GM12878 (cell line): ENCODE results near the gene GPR78. TPM values are rescaled to one million over a fixed set of nuclear protein-coding genes. Genes with fewer than 3 reads are reported as not detected.

Experiments
- ATAC-seq: fragments of 200-7000 bp; cut with Tn5 transposase; 3 replicates; pipeline ENCODE4 v1.9.1; 2020; ENCODE audit warnings: mild to moderate bottlenecking, moderate library complexity
- BruUV-seq: library from RNA; stranded (reverse); fragments of 400-500 nt; replicated peaks from 2 replicates; lab custom pipeline; 2021; lab: Mats Ljungman, UMichigan
- CTCF ChIA-PET: fragments of 300-600 bp; sonication (Branson Sonifier 250); formaldehyde crosslinking; extraction: SDS; loops from one replicate; lab custom pipeline; 2021; ENCODE audit warnings: inconsistent platforms; lab: Yijun Ruan, JAX
- POLR2A ChIA-PET: fragments of 350-600 bp; formaldehyde crosslinking; extraction: SDS; loops from one replicate; lab custom pipeline; 2021; ENCODE audit warnings: inconsistent platforms; lab: Charles Lee
- RAD21 ChIA-PET: fragments of 300-600 bp; sonication (Branson Sonifier 250); formaldehyde crosslinking; loops from one replicate; lab custom pipeline; 2023; ENCODE audit warnings: antibody characterized with exemption; ENCODE audit not compliant: unreplicated experiment; lab: Charles Lee
- SMC1A ChIA-PET: fragments of 300-600 bp; sonication (Branson Sonifier 250); formaldehyde crosslinking; loops from one replicate; lab custom pipeline; 2023; ENCODE audit not compliant: unreplicated experiment, uncharacterized antibody; lab: Charles Lee
- DNase-seq: peaks from one replicate; pipeline ENCODE4 v3.0.0-alpha.2; 2011; ENCODE audit warnings: low read depth, low spot score
- FAIRE-seq: peaks from 3 replicates; lab custom pipeline; 2011; peaks lifted over from hg19 to GRCh38; lab: Jason Lieb, UNC
- H2AFZ ChIP-seq: 2 replicates; pipeline ENCODE4 v1.6.0; 2011; ENCODE audit warnings: low read depth, low read length, control low read depth; ENCODE audit not compliant: control insufficient read depth
- H3K27ac ChIP-seq: 2 replicates; pipeline ENCODE4 v1.5.1; 2011; ENCODE audit warnings: control low read depth; ENCODE audit not compliant: control insufficient read depth, insufficient read depth
- H3K27me3 ChIP-seq, 2 experiments: replicated peaks in 1 of 2; 2 replicates each; pipeline versions ENCODE4 v1.6.0 to v1.6.1; 2011; ENCODE audit warnings: low read length in 1 of 2; ENCODE audit not compliant: control insufficient read depth in 2 of 2, insufficient read depth in 2 of 2
- H3K36me3 ChIP-seq, 2 experiments: 2 replicates each; pipeline ENCODE4 v1.5.1; 2011; ENCODE audit warnings: low read length in 1 of 2; ENCODE audit not compliant: control insufficient read depth in 2 of 2, insufficient read depth in 2 of 2
- H3K4me1 ChIP-seq: 2 replicates; pipeline ENCODE4 v1.6.1; 2011; ENCODE audit warnings: mild to moderate bottlenecking, low read length, moderate library complexity, mixed read lengths; ENCODE audit not compliant: control insufficient read depth, insufficient read depth
- H3K4me2 ChIP-seq: 2 replicates; pipeline ENCODE4 v1.6.0; 2011; ENCODE audit warnings: control low read depth; ENCODE audit not compliant: control insufficient read depth, insufficient read depth
- H3K4me3 ChIP-seq: fragments of 200-600 bp; sonication (generic); 2 replicates; pipeline ENCODE4 v1.5.1; 2016
- H3K79me2 ChIP-seq: 2 replicates; pipeline ENCODE4 v1.6.0; 2011; ENCODE audit warnings: low read length; ENCODE audit not compliant: control insufficient read depth, insufficient read depth
- H3K9ac ChIP-seq: 2 replicates; pipeline ENCODE4 v1.8.0; 2011; ENCODE audit warnings: low read length, control low read depth, mixed read lengths; ENCODE audit not compliant: control insufficient read depth, insufficient read depth
- H3K9me3 ChIP-seq: replicated peaks from 3 replicates; pipeline ENCODE4 v1.5.1; 2011; ENCODE audit warnings: mild to moderate bottlenecking, low read length; ENCODE audit not compliant: control insufficient read depth, insufficient read depth
- H4K20me1 ChIP-seq: 2 replicates; pipeline ENCODE4 v1.6.0; 2011; ENCODE audit not compliant: control insufficient read depth, insufficient read depth
- DPF2 ChIP-seq: fragments of 450-650 bp; IDR thresholded peaks from 2 replicates; pipeline ENCODE4 v1.6.1; 2017; ENCODE audit warnings: mild to moderate bottlenecking
- HCFC1 ChIP-seq: fragments of 150-350 bp; IDR thresholded peaks from 2 replicates; pipeline ENCODE4 v1.6.1; 2014; ENCODE audit warnings: low read length
- MEF2A ChIP-seq: IDR thresholded peaks from 2 replicates; pipeline ENCODE4 v1.6.1; 2011; ENCODE audit warnings: low read depth, mild to moderate bottlenecking, low read length, moderate library complexity; ENCODE audit not compliant: insufficient read depth
- NBN ChIP-seq: fragments of 450-650 bp; IDR thresholded peaks from 2 replicates; pipeline ENCODE4 v1.6.1; 2016
- NFXL1 ChIP-seq: fragments of 450-650 bp; IDR thresholded peaks from 2 replicates; pipeline ENCODE4 v1.6.1; 2017; ENCODE audit warnings: antibody characterized with exemption, mild to moderate bottlenecking, borderline replicate concordance
- NR2C2 ChIP-seq: IDR thresholded peaks from 2 replicates; pipeline ENCODE4 v1.6.1; 2011; ENCODE audit warnings: borderline replicate concordance, low read depth; ENCODE audit not compliant: control insufficient read depth, insufficient read length
- NR2F1 ChIP-seq: fragments of 450-650 bp; conservative IDR thresholded peaks from 2 replicates; pipeline ENCODE4 v1.6.1; 2017; ENCODE audit warnings: mild to moderate bottlenecking
- PML ChIP-seq: IDR thresholded peaks from 2 replicates; pipeline ENCODE4 v1.6.1; 2012; ENCODE audit warnings: low read length, inconsistent platforms
- POLR2AphosphoS5 ChIP-seq: IDR thresholded peaks from 2 replicates; pipeline ENCODE4 v1.6.1; 2011; ENCODE audit warnings: mild to moderate bottlenecking, low read length, inconsistent platforms
- RAD21 ChIP-seq: IDR thresholded peaks from 2 replicates; pipeline ENCODE4 v1.6.1; 2011; ENCODE audit warnings: mild to moderate bottlenecking, low read depth, low read length, moderate library complexity; ENCODE audit not compliant: insufficient read depth
- SMC3 ChIP-seq: IDR thresholded peaks from 2 replicates; pipeline ENCODE4 v1.6.1; 2011; ENCODE audit warnings: low read length, improper control_type of control experiment, borderline replicate concordance
- SREBF1 ChIP-seq: IDR thresholded peaks from 2 replicates; pipeline ENCODE4 v1.6.1; 2012; ENCODE audit warnings: mild to moderate bottlenecking, low read length
- TBL1XR1 ChIP-seq: IDR thresholded peaks from 2 replicates; pipeline ENCODE4 v1.6.1; 2012; ENCODE audit warnings: low read depth, low read length, improper control_type of control experiment
- ZZZ3 ChIP-seq: IDR thresholded peaks from 2 replicates; pipeline ENCODE4 v1.6.1; 2011; ENCODE audit warnings: low read depth; ENCODE audit not compliant: control insufficient read depth, insufficient read length
- WGBS: methylation state at CpG from one replicate; pipeline ENCODE4 v1.1.6; 2016; ENCODE audit warnings: low lambda C conversion rate; ENCODE audit not compliant: insufficient replicate concordance, insufficient coverage; ENCODE audit errors: missing lambda C conversion rate; 5-methylcytosine and 5-hydroxymethylcytosine counted together
- in situ Hi-C: fragments of 300-500 bp; cut with MboI; formaldehyde crosslinking; loops from 9 replicates; pipeline ENCODE4 v1.14.3; 2018; ENCODE audit warnings: mixed read lengths
- intact Hi-C: fragments of 100-400 bp; cut with micrococcal nuclease; formaldehyde crosslinking; loops from one replicate; pipeline ENCODE4 v1.14.2; 2022; ENCODE audit not compliant: unreplicated experiment
- polyA plus RNA-seq, 11 experiments: library from polyadenylated mRNA; depleted of rRNA in 4 of 11; unstranded in 6 of 11; stranded (reverse) in 5 of 11; fragments of >200 nt; fragmentation: Nextera tagmentation in 4 of 11; fragmentation: Illumina TruSeq in 1 of 11; extraction: Ambion mirVana in 4 of 11; extraction: Trizol in 1 of 11; gene quantifications; 1 replicate in 1 of 11; 2 replicates in 10 of 11; pipeline versions ENCODE4 v1.2.1 to v1.2.3, GENCODE V29; 2011 to 2016; ENCODE audit warnings: inconsistent platforms in 2 of 11, missing spikeins in 2 of 11, low read depth in 1 of 11
- total RNA-seq, 4 experiments: library from RNA; depleted of rRNA in 3 of 4; stranded (reverse); fragments of >200 nt in 3 of 4; fragmentation: Illumina TruSeq in 1 of 4; extraction: Trizol in 1 of 4; gene quantifications; 2 replicates each; pipeline versions ENCODE4 v1.2.1 to v1.2.3, GENCODE V29; 2013 to 2021
- TF ChIP-seq, protein P1 (sequence below): fragments of 450-650 bp; IDR thresholded peaks from 2 replicates; pipeline ENCODE4 v1.6.1; 2016; ENCODE audit warnings: mild to moderate bottlenecking
- TF ChIP-seq, protein P2 (sequence below): fragments of 450-650 bp; IDR thresholded peaks from 2 replicates; pipeline ENCODE4 v1.6.1; 2014; ENCODE audit warnings: mild to moderate bottlenecking
- TF ChIP-seq, protein P3 (sequence below): IDR thresholded peaks from 2 replicates; pipeline ENCODE4 v1.6.1; 2011; ENCODE audit warnings: mild to moderate bottlenecking, low read depth, low read length, moderate library complexity; ENCODE audit not compliant: insufficient replicate concordance
- TF ChIP-seq, protein P4 (sequence below), 3 experiments: IDR thresholded peaks in 2 of 3; conservative IDR thresholded peaks in 1 of 3; 2 replicates each; pipeline ENCODE4 v1.5.1; 2011; ENCODE audit warnings: low read depth in 3 of 3, low read length in 3 of 3, mild to moderate bottlenecking in 3 of 3, control low read depth in 2 of 3, moderate library complexity in 2 of 3, inconsistent platforms in 1 of 3, mixed read lengths in 1 of 3; ENCODE audit not compliant: control insufficient read depth in 2 of 3, insufficient read depth in 1 of 3; ENCODE audit errors: extremely low read depth in 1 of 3

Gene GPR78
- total and polyA plus RNA-seq, 10 of the 15 experiments (the other 5 are each of a cell fraction or from before 2014, with no cell fraction given), result 0.03 TPM; not detected in 9

DNA sequence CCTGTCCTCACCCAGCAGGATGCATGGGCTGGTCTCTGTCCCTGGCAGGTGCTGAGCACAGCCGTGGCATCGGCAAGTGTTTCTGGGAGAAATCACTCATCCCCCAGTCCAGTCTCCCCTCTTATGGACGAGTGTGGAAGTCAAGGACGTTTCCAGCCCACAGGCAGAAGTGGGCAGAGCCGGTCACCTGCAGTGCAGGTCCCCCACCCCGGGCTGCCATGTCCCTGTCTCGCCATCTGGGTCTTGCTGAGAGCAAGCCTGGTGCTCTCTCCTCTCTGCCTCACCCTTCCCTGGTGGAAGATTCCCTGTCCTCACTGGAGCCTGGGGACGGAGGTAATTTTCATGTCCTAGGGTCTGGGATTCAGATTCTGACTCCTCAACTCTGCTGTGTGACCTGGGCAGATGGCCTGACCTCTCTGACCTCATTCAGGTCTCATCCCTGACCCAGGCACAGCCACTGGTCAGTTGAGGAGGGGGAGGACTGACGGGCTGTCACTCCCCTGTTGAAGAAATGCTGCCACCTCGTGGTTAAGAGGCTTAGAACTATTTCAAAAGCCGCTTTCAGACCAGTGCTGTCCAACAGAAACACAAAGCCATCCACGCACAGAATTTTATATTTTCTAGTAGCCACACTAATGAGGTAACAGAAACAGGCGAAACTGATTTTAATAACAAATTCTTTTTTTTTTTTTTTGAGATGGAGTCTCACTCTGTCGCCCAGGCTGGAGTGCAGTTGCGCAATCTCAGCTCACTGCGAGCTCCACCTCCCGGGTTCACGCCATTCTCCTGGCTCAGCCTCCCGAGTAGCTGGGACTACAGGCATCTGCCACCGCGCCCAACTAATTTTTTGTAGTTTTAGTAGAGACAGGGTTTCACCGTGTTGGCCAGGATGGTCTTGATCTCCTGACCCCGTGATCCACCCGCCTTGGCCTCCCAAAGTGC is 14.2 kb downstream of the GPR78 start:
- Histone ChIP-seq H3K4me3 (no peak overlapping the region), H3K79me2 (no peaks in the 10 kb centered on the region), H2AFZ (no peak overlapping the region), H3K36me3 (no peaks in the 10 kb centered on the region), H3K9me3 (no peaks in the 10 kb centered on the region), H3K4me1 (no peaks in the 10 kb centered on the region), H4K20me1 (no peaks in the 10 kb centered on the region), H3K4me2 (no peak overlapping the region), H3K27ac (no peak overlapping the region), H3K27me3 (peaks cover 2 to 6% of the 10 kb centered on the region in 2 experiments; a peak in 3 of 4 replicates), H3K9ac (no peak overlapping the region)
- TF ChIP-seq NR2C2 (no peak), HCFC1 (no peak), MEF2A (no peak), SREBF1 (no peak), RAD21 (peak; percentile 71), PML (no peak), ZZZ3 (no peak), NFXL1 (no peak), DPF2 (no peak), SMC3 (peak; percentile 75), TBL1XR1 (no peak), NBN (no peak), NR2F1 (peak; percentile 63), POLR2AphosphoS5 (no peak)
- TF ChIP-seq, protein P1, sequence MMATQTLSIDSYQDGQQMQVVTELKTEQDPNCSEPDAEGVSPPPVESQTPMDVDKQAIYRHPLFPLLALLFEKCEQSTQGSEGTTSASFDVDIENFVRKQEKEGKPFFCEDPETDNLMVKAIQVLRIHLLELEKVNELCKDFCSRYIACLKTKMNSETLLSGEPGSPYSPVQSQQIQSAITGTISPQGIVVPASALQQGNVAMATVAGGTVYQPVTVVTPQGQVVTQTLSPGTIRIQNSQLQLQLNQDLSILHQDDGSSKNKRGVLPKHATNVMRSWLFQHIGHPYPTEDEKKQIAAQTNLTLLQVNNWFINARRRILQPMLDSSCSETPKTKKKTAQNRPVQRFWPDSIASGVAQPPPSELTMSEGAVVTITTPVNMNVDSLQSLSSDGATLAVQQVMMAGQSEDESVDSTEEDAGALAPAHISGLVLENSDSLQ, result peak; percentile 82
- TF ChIP-seq, protein P2, sequence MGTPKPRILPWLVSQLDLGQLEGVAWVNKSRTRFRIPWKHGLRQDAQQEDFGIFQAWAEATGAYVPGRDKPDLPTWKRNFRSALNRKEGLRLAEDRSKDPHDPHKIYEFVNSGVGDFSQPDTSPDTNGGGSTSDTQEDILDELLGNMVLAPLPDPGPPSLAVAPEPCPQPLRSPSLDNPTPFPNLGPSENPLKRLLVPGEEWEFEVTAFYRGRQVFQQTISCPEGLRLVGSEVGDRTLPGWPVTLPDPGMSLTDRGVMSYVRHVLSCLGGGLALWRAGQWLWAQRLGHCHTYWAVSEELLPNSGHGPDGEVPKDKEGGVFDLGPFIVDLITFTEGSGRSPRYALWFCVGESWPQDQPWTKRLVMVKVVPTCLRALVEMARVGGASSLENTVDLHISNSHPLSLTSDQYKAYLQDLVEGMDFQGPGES, result no peak
- TF ChIP-seq, protein P3, sequence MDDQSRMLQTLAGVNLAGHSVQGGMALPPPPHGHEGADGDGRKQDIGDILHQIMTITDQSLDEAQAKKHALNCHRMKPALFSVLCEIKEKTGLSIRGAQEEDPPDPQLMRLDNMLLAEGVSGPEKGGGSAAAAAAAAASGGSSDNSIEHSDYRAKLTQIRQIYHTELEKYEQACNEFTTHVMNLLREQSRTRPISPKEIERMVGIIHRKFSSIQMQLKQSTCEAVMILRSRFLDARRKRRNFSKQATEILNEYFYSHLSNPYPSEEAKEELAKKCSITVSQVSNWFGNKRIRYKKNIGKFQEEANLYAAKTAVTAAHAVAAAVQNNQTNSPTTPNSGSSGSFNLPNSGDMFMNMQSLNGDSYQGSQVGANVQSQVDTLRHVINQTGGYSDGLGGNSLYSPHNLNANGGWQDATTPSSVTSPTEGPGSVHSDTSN, result peak; percentile 69
- TF ChIP-seq, protein P4, sequence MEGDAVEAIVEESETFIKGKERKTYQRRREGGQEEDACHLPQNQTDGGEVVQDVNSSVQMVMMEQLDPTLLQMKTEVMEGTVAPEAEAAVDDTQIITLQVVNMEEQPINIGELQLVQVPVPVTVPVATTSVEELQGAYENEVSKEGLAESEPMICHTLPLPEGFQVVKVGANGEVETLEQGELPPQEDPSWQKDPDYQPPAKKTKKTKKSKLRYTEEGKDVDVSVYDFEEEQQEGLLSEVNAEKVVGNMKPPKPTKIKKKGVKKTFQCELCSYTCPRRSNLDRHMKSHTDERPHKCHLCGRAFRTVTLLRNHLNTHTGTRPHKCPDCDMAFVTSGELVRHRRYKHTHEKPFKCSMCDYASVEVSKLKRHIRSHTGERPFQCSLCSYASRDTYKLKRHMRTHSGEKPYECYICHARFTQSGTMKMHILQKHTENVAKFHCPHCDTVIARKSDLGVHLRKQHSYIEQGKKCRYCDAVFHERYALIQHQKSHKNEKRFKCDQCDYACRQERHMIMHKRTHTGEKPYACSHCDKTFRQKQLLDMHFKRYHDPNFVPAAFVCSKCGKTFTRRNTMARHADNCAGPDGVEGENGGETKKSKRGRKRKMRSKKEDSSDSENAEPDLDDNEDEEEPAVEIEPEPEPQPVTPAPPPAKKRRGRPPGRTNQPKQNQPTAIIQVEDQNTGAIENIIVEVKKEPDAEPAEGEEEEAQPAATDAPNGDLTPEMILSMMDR (IDR thresholded peaks at IDR 0.05 in 2 of 3, conservative IDR thresholded peaks at IDR 0.05 in 1 of 3; ENCODE audit: control insufficient read depth in 2 of 3, extremely low read depth in 1 of 3, insufficient read depth in 1 of 3, low read depth in 3 of 3, low read length in 3 of 3), result peak; percentile 54 to 64 (median 55)
- intact Hi-C loops (loop anchor here (1.0 to 10.0 kb wide), 2 partner anchors 126 to 350 kb away; no protein-coding TSS in a partner anchor), in situ Hi-C loops (loop anchor here (5.0 to 10.0 kb wide), 2 partner anchors 132 to 330 kb away; partner anchors contain the start of gene HTRA3)
- SMC1A ChIA-PET, result no interaction called here
- peak; percentile 90 for FAIRE-seq
- peak; percentile 4 for DNase-seq
- peak; percentile 88 for ATAC-seq
- CTCF ChIA-PET, result interaction anchor here (0.9 to 1.0 kb wide), 2 partner anchors 126 to 184 kb away, joined by 3 to 5 read pairs; no protein-coding TSS in a partner anchor
- RAD21 ChIA-PET, result no interaction called here
- POLR2A ChIA-PET, result no interaction called here
- 41% methylated on average over 24 of the region's 24 CpGs for WGBS
- BruUV-seq, result no TSS peak
